GM19099 (cell line): ENCODE data around the gene SAPCD2.

Experiments used
- POLR2A ChIP-seq: IDR thresholded peaks from 3 replicates; pipeline ENCODE4 v1.6.1; 2011; ENCODE audit warnings: low read depth; ENCODE audit not compliant: insufficient read length; ENCODE audit errors: extremely low read depth

SAPCD2 gene

GRCh38 chr9:137018761-137019559 lies 51.4 kb downstream of the SAPCD2 start:
- TF ChIP-seq POLR2A, result no peak

- no peak for TF ChIP-seq POLR2A
Measured at GRCh38 chr9:137017791-137018497, 52.4 kb downstream of the SAPCD2 start.

- no peak for TF ChIP-seq POLR2A
Measured at GRCh38 chr9:137017071-137017470, 53.3 kb downstream of the SAPCD2 start.

DNA sequence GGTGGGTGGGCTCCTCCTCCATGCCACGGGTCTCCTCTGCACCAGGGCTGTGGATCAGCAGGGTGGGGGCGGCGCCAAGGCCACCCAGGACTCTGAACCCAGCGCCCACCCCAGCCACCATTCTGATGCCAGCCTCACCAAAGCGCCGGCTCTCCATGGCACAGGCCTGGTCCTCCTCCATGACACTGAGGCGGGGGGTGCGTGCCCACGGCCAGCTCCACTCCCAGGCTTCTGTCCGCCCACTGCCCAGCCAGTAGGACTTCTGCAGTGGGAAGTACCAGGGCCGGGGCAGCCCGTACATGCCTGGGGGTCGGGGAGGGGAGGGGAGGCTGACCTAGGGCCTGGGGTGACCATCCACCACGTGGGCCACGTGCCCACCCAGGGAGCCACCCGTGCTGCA lies 53.9 kb downstream of the SAPCD2 start:
- TF ChIP-seq POLR2A, result no peak

DNA sequence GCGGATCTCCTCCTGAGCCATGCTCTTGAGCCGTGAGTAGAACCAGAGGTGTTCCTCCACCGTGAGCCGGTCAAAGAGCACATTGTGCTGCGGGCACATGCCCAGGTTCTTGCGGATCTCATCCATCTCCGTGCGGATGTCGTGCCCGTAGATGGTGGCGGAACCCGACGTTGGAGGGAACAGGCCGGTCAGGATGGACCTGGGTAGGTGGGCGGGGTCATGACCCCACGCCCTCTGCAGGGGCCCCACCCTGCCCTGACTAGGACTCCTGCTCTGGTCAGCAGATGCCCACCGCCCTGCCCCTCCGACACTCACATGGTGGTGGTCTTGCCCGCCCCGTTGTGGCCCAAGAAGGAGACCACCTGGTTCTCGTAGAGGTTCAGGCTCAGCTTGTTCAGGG lies 54.4 kb downstream of the SAPCD2 start:
- TF ChIP-seq POLR2A, result no peak

- TF ChIP-seq POLR2A, result no peak
Measured at GRCh38 chr9:137015540-137015930, 54.8 kb downstream of the SAPCD2 start.

GRCh38 chr9:137014776-137015539 lies 55.4 kb downstream of the SAPCD2 start:
- no peak for TF ChIP-seq POLR2A

GRCh38 chr9:137014166-137014565 lies 56.2 kb downstream of the SAPCD2 start:
- no peak for TF ChIP-seq POLR2A

DNA sequence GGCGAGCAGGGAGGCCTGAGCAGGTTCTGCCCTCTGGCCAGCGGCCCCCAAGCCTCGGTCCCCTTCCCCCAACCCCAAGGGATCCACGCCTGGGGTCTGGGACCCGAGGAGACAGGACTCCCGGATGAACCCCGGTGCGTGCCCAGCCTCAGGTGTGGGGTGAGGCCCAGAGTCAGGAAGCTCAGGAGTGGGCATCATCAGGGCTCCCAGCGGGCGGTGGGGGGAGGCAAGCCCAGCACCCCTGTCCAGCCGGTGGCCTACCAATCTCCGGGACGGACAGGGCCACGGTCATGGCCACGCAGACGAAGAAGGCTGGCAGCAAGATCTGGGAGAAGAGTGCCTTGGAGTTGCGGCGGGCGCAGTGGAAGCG lies 56.8 kb downstream of the SAPCD2 start:
- no peak for TF ChIP-seq POLR2A

GRCh38 chr9:137012694-137013570 lies 57.4 kb downstream of the SAPCD2 start:
- TF ChIP-seq POLR2A, result no peak
